ENCODE results near the gene SEZ6. TPM values are rescaled to one million over a fixed set of nuclear protein-coding genes. Genes with fewer than 3 reads are reported as not detected.

Gene SEZ6
- total and polyA plus RNA-seq, 11 donors = 0.25 TPM; not detected in 10

GRCh38 chr17:28907709-28908475 is 97.9 kb downstream of the SEZ6 start:
- Histone ChIP-seq H3K9me3 (no peaks in the 10 kb centered on the region), H3K36me3 (peaks cover 0 to 79% (median 73%) of the 10 kb centered on the region in 9 donors), H3K27me3 (no peaks in the 10 kb centered on the region), H3K4me3 (no peak overlapping the region), H3K4me1 (peaks cover 0 to 35% (median 26%) of the 10 kb centered on the region in 12 donors), H3K27ac (peak overlapping the region in 10 of 12 donors; percentile 14 to 78 (median 48))
- intact Hi-C loops (cut with DNase I) = loop anchor here in 2 of 10 donors (5.0 kb wide), 2 partner anchors 51 to 151 kb away; partner anchors contain the start of gene ERAL1 (in 1 of the 2)
- no peak for DNase-seq
- 60 to 81% (median 73%) methylated on average over 3 of the region's 3 CpGs for WGBS, 4 donors
- TF ChIP-seq POLR2A (IDR thresholded peaks at IDR 0.05) = no peak
- TF ChIP-seq, protein P1, sequence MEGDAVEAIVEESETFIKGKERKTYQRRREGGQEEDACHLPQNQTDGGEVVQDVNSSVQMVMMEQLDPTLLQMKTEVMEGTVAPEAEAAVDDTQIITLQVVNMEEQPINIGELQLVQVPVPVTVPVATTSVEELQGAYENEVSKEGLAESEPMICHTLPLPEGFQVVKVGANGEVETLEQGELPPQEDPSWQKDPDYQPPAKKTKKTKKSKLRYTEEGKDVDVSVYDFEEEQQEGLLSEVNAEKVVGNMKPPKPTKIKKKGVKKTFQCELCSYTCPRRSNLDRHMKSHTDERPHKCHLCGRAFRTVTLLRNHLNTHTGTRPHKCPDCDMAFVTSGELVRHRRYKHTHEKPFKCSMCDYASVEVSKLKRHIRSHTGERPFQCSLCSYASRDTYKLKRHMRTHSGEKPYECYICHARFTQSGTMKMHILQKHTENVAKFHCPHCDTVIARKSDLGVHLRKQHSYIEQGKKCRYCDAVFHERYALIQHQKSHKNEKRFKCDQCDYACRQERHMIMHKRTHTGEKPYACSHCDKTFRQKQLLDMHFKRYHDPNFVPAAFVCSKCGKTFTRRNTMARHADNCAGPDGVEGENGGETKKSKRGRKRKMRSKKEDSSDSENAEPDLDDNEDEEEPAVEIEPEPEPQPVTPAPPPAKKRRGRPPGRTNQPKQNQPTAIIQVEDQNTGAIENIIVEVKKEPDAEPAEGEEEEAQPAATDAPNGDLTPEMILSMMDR (IDR thresholded peaks at IDR 0.05) = no peak
- ATAC-seq = peak in 2 of 4 donors; percentile 4 to 12

- ATAC-seq = no peak
These were observed 99.0 kb downstream of the SEZ6 start for GRCh38 chr17:28906706-28907438.

GRCh38 chr17:28906276-28906675 is 99.6 kb downstream of the SEZ6 start:
- Histone ChIP-seq H3K9me3 (no peaks in the 10 kb centered on the region), H3K36me3 (peaks cover 0 to 63% (median 57%) of the 10 kb centered on the region in 9 donors), H3K27me3 (no peaks in the 10 kb centered on the region), H3K4me3 (no peak overlapping the region), H3K4me1 (peaks cover 0 to 45% (median 33%) of the 10 kb centered on the region in 12 donors), H3K27ac (peak overlapping the region in 1 of 12 donors; percentile 78)
- DNase-seq (no peak), ATAC-seq (no peak)
- WGBS, 4 donors = 67 to 75% (median 72%) methylated on average over 9 of the region's 9 CpGs
- intact Hi-C loops (cut with DNase I) = loop anchor here in 2 of 10 donors (5.0 kb wide), 2 partner anchors 49 to 149 kb away; partner anchors contain the start of gene ERAL1 (in 1 of the 2)
- TF ChIP-seq, protein P1 (IDR thresholded peaks at IDR 0.05) = no peak
- TF ChIP-seq POLR2A (IDR thresholded peaks at IDR 0.05) = no peak

More at GRCh38 chr17:28906706-28907438, 99.0 kb downstream of the SEZ6 start:
- 61 to 68% (median 63%) methylated on average over 6 to 7 of the region's 7 CpGs for WGBS, 4 donors
- no peaks in the 10 kb centered on the region for H3K27me3 ChIP-seq
- peaks cover 0 to 69% (median 63%) of the 10 kb centered on the region in 9 donors for H3K36me3 ChIP-seq
- DNase-seq = no peak
- peaks cover 0 to 43% (median 30%) of the 10 kb centered on the region in 12 donors for H3K4me1 ChIP-seq
- peak overlapping the region in 2 of 12 donors; percentile 34 to 78 for H3K27ac ChIP-seq
- TF ChIP-seq, protein P1 (IDR thresholded peaks at IDR 0.05) = no peak
- no peak for TF ChIP-seq POLR2A (IDR thresholded peaks at IDR 0.05)
- no peak overlapping the region for H3K4me3 ChIP-seq
- H3K9me3 ChIP-seq = no peaks in the 10 kb centered on the region
- intact Hi-C loops (cut with DNase I) = loop anchor here in 2 of 10 donors (5.0 kb wide), 2 partner anchors 50 to 150 kb away; partner anchors contain the start of gene ERAL1 (in 1 of the 2)

Other genes with a start within 250 kb of the SEZ6 start
- gene FAM222B, start 163.2 kb downstream of the SEZ6 start, total RNA-seq = 10 to 100 TPM; 14.4 to 33.2 (median 16.7) TPM
- gene FAM222B, start 163.2 kb downstream of the SEZ6 start, polyA plus RNA-seq = 10 to 100 TPM in 1 of 2 donors, 1 to 10 TPM in 1; 9.2 to 28.1 TPM
- gene ERAL1, start 151.0 kb downstream of the SEZ6 start, total RNA-seq = 10 to 100 TPM; 28.0 to 78.2 (median 41.1) TPM
- gene ERAL1, start 151.0 kb downstream of the SEZ6 start, polyA plus RNA-seq = 10 to 100 TPM; 35.5 to 63.9 TPM
- 100 to 1,000 TPM in 3 of 9 donors, 10 to 100 TPM in 6; 81.1 to 139 (median 95.2) TPM for gene FLOT2, start 108.3 kb downstream of the SEZ6 start, total RNA-seq
- gene FLOT2, start 108.3 kb downstream of the SEZ6 start, polyA plus RNA-seq = 10 to 100 TPM; 52.7 to 68.5 TPM
- gene DHRS13, start 103.0 kb downstream of the SEZ6 start, total RNA-seq = 1 to 10 TPM; 2.2 to 4.8 (median 2.6) TPM
- 1 to 10 TPM; 3.6 to 6.3 TPM for gene DHRS13, start 103.0 kb downstream of the SEZ6 start, polyA plus RNA-seq
- gene PHF12, start 54.5 kb downstream of the SEZ6 start, total RNA-seq = 10 to 100 TPM; 13.3 to 31.2 (median 21.5) TPM
- gene PHF12, start 54.5 kb downstream of the SEZ6 start, polyA plus RNA-seq = 10 to 100 TPM in 1 of 2 donors, 1 to 10 TPM in 1; 8.2 to 10.4 TPM
- 1 to 10 TPM in 4 of 9 donors, under 1 TPM in 4, not detected in 1; 0.26 to 5.2 (median 1.00) TPM for gene PIPOX, start 37.1 kb upstream of the SEZ6 start, total RNA-seq
- gene PIPOX, start 37.1 kb upstream of the SEZ6 start, polyA plus RNA-seq = under 1 TPM; 0.11 to 0.42 TPM
- gene MYO18A, start 174.4 kb upstream of the SEZ6 start, total RNA-seq = 100 to 1,000 TPM; 241 to 340 (median 300) TPM
- gene MYO18A, start 174.4 kb upstream of the SEZ6 start, polyA plus RNA-seq = 100 to 1,000 TPM in 1 of 2 donors, 10 to 100 TPM in 1; 83.5 to 306 TPM
- not detected for gene CRYBA1, start 240.8 kb upstream of the SEZ6 start, total RNA-seq
- not detected for gene CRYBA1, start 240.8 kb upstream of the SEZ6 start, polyA plus RNA-seq

Data from heart left ventricle (tissue), 16 donors.